ENCODE results near the gene ABCA9. TPM values are rescaled to one million over a fixed set of nuclear protein-coding genes. Genes with fewer than 3 reads are reported as not detected.

ABCA9 gene
- total RNA-seq, 1 experiment from 2014 or later, result 0.05 TPM

Small RNA genes within 50 kb of the gene (microRNA-seq; reads per million reads assigned to microRNA genes)
- gene MIR4524A (ENCODE audit: unreplicated experiment), result not detected
- gene MIR4524B (ENCODE audit: unreplicated experiment), result not detected

Other genes starting within 250 kb of the ABCA9 start
- 0.23 TPM for gene ABCA8, start 105.5 kb downstream of the ABCA9 start, total RNA-seq (2021; ENCODE audit: unreplicated experiment)
- gene ABCA6, start 81.0 kb upstream of the ABCA9 start, total RNA-seq (2021; ENCODE audit: unreplicated experiment), result 0.46 TPM
- gene ABCA10, start 167.9 kb upstream of the ABCA9 start, total RNA-seq (2021; ENCODE audit: unreplicated experiment), result 0.90 TPM